ENCODE data around the gene ZBTB2.

Gene ZBTB2

DNA sequence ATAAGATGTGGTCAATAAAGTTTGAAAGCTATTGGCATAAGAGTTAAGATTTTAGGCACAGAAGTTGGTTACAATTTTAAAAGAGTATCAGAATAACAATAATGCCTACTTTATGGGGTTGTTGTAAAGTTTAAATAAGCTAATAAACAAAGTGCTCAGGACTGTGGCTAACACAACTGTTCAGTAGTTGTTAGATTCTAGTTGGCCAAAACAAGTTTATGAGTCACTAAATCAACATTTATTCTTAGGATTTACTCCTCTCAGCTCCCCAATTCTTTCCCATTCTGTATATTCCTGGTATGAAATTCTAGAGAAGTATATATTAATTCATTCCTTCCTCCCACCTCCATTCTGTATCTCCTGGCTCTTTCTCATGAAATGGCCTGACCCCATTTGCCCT, 46.0 kb upstream of the ZBTB2 start:
- Histone ChIP-seq H3K36me3 (ENCODE audit: insufficient read depth, low read length) (peaks cover 14% of the 10 kb centered on the region), H3K4me3 (ENCODE audit: low read depth, low read length, poor library complexity, severe bottlenecking) (no peak overlapping the region), H4K20me1 (ENCODE audit: insufficient read depth, low read length) (no peaks in the 10 kb centered on the region), H3K9me2 (ENCODE audit: low read depth, low read length) (no peaks in the 10 kb centered on the region), H3K4me2 (ENCODE audit: low read length) (no peak overlapping the region), H3K79me2 (ENCODE audit: insufficient read depth, low read length) (peaks cover 16% of the 10 kb centered on the region), H3K9me3 (ENCODE audit: low read length) (no peaks in the 10 kb centered on the region), H2AFZ (ENCODE audit: low read length) (no peak overlapping the region), H3K27ac (ENCODE audit: low read depth, low read length, poor library complexity, severe bottlenecking) (no peak overlapping the region), H3K4me1 (ENCODE audit: insufficient read depth, low read length, severe bottlenecking) (peaks cover 21% of the 10 kb centered on the region), H3F3A (ENCODE audit: insufficient read depth, low read length) (no peaks in the 10 kb centered on the region; the same call in 1 of the 2 replicates), H3K9ac (ENCODE audit: low read length) (no peak overlapping the region), H3K27me3 (ENCODE audit: insufficient read depth, low read length) (no peaks in the 10 kb centered on the region)
- TF ChIP-seq, protein P1, sequence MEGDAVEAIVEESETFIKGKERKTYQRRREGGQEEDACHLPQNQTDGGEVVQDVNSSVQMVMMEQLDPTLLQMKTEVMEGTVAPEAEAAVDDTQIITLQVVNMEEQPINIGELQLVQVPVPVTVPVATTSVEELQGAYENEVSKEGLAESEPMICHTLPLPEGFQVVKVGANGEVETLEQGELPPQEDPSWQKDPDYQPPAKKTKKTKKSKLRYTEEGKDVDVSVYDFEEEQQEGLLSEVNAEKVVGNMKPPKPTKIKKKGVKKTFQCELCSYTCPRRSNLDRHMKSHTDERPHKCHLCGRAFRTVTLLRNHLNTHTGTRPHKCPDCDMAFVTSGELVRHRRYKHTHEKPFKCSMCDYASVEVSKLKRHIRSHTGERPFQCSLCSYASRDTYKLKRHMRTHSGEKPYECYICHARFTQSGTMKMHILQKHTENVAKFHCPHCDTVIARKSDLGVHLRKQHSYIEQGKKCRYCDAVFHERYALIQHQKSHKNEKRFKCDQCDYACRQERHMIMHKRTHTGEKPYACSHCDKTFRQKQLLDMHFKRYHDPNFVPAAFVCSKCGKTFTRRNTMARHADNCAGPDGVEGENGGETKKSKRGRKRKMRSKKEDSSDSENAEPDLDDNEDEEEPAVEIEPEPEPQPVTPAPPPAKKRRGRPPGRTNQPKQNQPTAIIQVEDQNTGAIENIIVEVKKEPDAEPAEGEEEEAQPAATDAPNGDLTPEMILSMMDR (IDR thresholded peaks at IDR 0.05; ENCODE audit: low read length), result no peak

DNA sequence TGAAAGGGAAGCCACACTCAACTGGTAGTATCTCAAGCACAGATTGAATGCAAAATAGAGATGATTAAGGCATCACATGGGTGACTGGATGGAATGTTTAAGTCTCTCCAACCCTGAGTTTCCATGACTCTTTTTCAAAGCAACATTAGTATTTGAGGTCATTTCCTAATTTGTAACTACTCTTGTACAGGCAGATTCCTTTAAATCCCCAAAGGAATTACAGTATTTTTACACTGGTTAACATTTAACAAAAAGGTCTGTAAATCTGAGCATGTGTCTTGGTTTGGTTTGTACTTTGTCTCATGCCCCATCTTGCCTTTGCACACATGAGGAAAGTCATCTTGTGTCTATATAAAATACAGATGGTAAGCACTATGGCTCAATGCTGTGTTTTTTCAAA, 45.4 kb upstream of the ZBTB2 start:
- Histone ChIP-seq H3K27ac (ENCODE audit: low read depth, low read length, poor library complexity, severe bottlenecking) (no peak overlapping the region), H3K4me3 (ENCODE audit: low read depth, low read length, poor library complexity, severe bottlenecking) (no peak overlapping the region), H3K9ac (ENCODE audit: low read length) (no peak overlapping the region), H3K4me1 (ENCODE audit: insufficient read depth, low read length, severe bottlenecking) (peaks cover 19% of the 10 kb centered on the region), H3K79me2 (ENCODE audit: insufficient read depth, low read length) (peaks cover 16% of the 10 kb centered on the region), H3K36me3 (ENCODE audit: insufficient read depth, low read length) (peaks cover 20% of the 10 kb centered on the region), H4K20me1 (ENCODE audit: insufficient read depth, low read length) (no peaks in the 10 kb centered on the region), H3K9me3 (ENCODE audit: low read length) (no peaks in the 10 kb centered on the region), H3K27me3 (ENCODE audit: insufficient read depth, low read length) (no peaks in the 10 kb centered on the region), H3F3A (ENCODE audit: insufficient read depth, low read length) (no peaks in the 10 kb centered on the region; the same call in 1 of the 2 replicates), H3K9me2 (ENCODE audit: low read depth, low read length) (no peaks in the 10 kb centered on the region), H2AFZ (ENCODE audit: low read length) (no peak overlapping the region), H3K4me2 (ENCODE audit: low read length) (no peak overlapping the region)
- TF ChIP-seq EZH2 (IDR thresholded peaks at IDR 0.05; ENCODE audit: borderline replicate concordance, low read length), result no peak
- TF ChIP-seq, protein P1 (IDR thresholded peaks at IDR 0.05; ENCODE audit: low read length), result no peak

DNA sequence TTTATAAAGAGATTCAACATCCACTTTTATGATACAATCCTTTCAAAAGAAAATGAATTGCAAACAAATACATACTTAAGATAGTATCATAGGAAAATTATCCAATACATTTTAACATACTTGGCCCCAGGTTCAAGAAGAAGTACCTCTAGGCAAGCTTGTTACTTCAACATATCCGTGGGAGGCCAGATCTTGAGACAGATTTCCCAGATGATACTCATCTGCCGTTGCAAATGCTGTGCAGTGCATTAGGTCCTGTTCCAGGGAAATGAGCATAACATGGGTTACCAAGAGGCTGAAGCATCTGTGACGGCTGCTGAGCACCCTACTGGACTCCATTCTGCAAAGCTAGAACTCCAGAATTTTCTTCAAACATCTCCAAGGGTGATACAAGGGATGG, 44.9 kb upstream of the ZBTB2 start:
- Histone ChIP-seq H3K27ac (ENCODE audit: low read depth, low read length, poor library complexity, severe bottlenecking) (no peak overlapping the region), H3K4me1 (ENCODE audit: insufficient read depth, low read length, severe bottlenecking) (peaks cover 14% of the 10 kb centered on the region), H3K4me2 (ENCODE audit: low read length) (no peak overlapping the region), H3K9me2 (ENCODE audit: low read depth, low read length) (no peaks in the 10 kb centered on the region), H4K20me1 (ENCODE audit: insufficient read depth, low read length) (no peaks in the 10 kb centered on the region), H3F3A (ENCODE audit: insufficient read depth, low read length) (no peaks in the 10 kb centered on the region; the same call in 1 of the 2 replicates), H3K4me3 (ENCODE audit: low read depth, low read length, poor library complexity, severe bottlenecking) (no peak overlapping the region), H3K9ac (ENCODE audit: low read length) (no peak overlapping the region), H2AFZ (ENCODE audit: low read length) (no peak overlapping the region), H3K79me2 (ENCODE audit: insufficient read depth, low read length) (peaks cover 11% of the 10 kb centered on the region), H3K27me3 (ENCODE audit: insufficient read depth, low read length) (no peaks in the 10 kb centered on the region), H3K36me3 (ENCODE audit: insufficient read depth, low read length) (peaks cover 23% of the 10 kb centered on the region), H3K9me3 (ENCODE audit: low read length) (no peaks in the 10 kb centered on the region)
- TF ChIP-seq, protein P1 (IDR thresholded peaks at IDR 0.05; ENCODE audit: low read length), result no peak
- TF ChIP-seq EZH2 (IDR thresholded peaks at IDR 0.05; ENCODE audit: borderline replicate concordance, low read length), result no peak

All from OCI-LY1 (cell line).